Testis (tissue), 2 donors: Measurements from ENCODE around the gene KCNQ5.

Experiments
- POLR2A ChIP-seq: fragments of 450-650 bp; IDR thresholded peaks from one replicate; pipeline ENCODE4 v1.6.1; 2017; ENCODE audit warnings: antibody characterized with exemption, mild to moderate bottlenecking, moderate library complexity
- TF ChIP-seq, protein P1 (sequence below), 3 experiments: fragments of 450-650 bp in 2 of 3; fragments of 200-600 bp in 1 of 3; sonication (generic) in 1 of 3; IDR thresholded peaks; one replicate each; pipeline ENCODE4 v1.5.1; 2016 to 2019; ENCODE audit warnings: antibody characterized with exemption in 3 of 3, mild to moderate bottlenecking in 2 of 3, moderate library complexity in 1 of 3

GRCh38 chr6:72672906-72673305 lies 51.0 kb downstream of the KCNQ5 start:
- TF ChIP-seq, protein P1, sequence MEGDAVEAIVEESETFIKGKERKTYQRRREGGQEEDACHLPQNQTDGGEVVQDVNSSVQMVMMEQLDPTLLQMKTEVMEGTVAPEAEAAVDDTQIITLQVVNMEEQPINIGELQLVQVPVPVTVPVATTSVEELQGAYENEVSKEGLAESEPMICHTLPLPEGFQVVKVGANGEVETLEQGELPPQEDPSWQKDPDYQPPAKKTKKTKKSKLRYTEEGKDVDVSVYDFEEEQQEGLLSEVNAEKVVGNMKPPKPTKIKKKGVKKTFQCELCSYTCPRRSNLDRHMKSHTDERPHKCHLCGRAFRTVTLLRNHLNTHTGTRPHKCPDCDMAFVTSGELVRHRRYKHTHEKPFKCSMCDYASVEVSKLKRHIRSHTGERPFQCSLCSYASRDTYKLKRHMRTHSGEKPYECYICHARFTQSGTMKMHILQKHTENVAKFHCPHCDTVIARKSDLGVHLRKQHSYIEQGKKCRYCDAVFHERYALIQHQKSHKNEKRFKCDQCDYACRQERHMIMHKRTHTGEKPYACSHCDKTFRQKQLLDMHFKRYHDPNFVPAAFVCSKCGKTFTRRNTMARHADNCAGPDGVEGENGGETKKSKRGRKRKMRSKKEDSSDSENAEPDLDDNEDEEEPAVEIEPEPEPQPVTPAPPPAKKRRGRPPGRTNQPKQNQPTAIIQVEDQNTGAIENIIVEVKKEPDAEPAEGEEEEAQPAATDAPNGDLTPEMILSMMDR (IDR thresholded peaks at IDR 0.05), result no peak
- no peak for TF ChIP-seq POLR2A
